K562 treated with DMSO at 1 percent for 12 hours (cell line): ENCODE data around the gene ERI2. TPM values are rescaled to one million over a fixed set of nuclear protein-coding genes. Genes with fewer than 3 reads are reported as not detected.

Experiments used
- total RNA-seq: library from RNA; unstranded; fragments of 300-600 nt; gene quantifications from 2 replicates; pipeline ENCODE4 v1.2.3, GENCODE V29; 2022; ENCODE audit not compliant: insufficient read depth

The ERI2 gene
- 12.5 and 34.9 TPM in 2 replicates for total RNA-seq

DNA sequence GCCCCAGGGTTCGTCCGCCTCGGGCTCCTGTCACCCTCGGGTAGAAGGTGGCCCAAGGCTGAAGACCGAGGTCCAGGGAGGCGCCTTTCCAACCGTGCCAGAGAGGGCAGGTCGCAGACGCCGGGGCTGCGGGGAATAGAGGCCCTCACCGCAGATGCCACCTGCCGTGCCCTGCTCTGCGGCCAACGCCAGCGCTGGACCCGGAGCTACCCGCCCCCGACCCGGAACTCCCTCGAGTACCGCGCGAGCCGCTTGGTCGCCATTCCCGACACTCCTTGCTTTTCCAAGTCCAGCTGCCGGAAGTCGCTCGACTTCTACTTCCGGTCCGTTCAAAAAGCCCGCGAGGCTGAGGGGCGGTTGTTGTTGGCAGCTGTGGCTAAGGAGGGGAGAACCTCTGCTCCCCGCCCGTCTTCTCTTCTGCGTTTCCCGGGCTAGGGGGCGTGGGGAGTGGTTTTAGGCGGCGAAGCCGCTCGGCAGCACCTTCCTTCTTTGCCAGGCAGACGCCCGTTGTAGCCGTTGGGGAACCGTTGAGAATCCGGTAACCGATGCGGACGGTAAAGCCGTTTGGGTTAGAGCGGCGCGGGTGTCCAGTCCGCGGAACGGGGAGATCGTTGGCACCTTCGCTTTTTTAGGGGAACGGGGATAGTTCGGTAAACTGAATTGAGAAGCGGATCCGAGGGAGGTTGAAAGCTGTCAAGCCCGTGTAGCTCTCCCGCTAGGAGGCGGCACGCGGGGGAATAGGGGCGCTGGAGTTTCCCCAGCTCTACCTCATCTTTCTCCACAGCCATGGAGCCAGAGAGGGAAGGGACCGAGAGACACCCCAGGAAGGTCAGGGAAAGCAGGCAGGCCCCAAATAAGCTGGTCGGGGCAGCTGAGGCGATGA lies at the start of gene ERI2, which contains the start of gene REXO5:
ERI2 (minus strand) TSS at position 305 of the 883 bp plus-strand sequence; CDS start at position 263, 42 bp downstream.
REXO5 (plus strand) TSS at position 360 of the 883 bp plus-strand sequence; CDS start at position 787, 427 bp downstream.

DNA sequence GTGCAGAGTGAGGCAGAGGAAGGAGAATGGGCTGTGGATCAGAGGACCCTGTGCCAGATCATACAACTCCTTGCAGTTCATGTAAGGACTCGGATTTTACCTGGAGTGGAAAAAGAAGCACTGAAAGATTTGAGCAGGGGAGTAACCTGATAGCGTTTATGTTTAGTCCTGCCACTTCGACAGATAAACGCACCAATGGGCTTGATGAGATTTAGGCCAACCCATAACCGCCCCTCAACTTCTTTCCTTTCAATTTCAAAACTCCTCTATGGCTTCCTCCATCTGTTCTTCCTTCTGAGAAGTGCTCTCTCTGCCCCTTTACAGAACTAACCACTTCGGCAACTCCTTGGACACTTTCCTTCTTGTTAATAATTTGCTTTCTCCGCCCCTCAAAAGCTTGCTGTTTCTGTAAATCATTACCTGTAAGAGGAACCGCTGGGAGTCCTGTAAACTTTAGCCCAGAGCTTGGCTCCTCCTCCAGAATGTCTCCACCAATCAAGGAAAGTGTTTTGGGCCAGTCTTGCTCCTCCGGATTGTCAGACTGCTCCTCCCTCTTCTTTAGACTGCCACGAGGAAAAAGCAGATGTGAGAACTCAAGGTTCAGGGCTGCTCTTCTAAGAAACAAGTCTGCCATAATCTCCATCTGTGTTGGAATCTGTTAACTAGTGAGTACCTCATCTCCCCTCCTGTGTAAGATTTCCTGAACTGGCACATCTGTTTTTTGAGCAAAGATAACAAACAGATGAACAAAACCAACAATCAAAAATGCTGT lies 42.6 kb downstream of the ERI2 start, which contains the start of gene ACSM3:
ACSM3 (plus strand) TSS at position 554 of the 772 bp plus-strand sequence. CDS start 6,021 bp downstream, outside the sequence.

Other genes with a start within 250 kb of the ERI2 start
- gene ACSM2B, start 230.1 kb downstream of the ERI2 start, total RNA-seq = 2.5 and 2.6 TPM in 2 replicates
- 1.0 and 1.1 TPM in 2 replicates for gene ACSM1, start 108.8 kb downstream of the ERI2 start, total RNA-seq
- 13.2 and 33.4 TPM in 2 replicates for gene THUMPD1, start 64.7 kb downstream of the ERI2 start, total RNA-seq
- gene ACSM3, start 42.5 kb downstream of the ERI2 start, total RNA-seq = 130 and 164 TPM in 2 replicates
- 15.6 and 28.1 TPM in 2 replicates for gene REXO5, start 55 bp upstream of the ERI2 start, total RNA-seq
- gene DCUN1D3, start 93.9 kb upstream of the ERI2 start, total RNA-seq = 1.9 and 5.3 TPM in 2 replicates
- 34.4 and 48.6 TPM in 2 replicates for gene LYRM1, start 94.3 kb upstream of the ERI2 start, total RNA-seq